NCI-H2029 treated with DMSO at 0.1 percent for 48 hours (cell line): ENCODE results near the gene FIG4.
A peak's percentile ranks its signal among the peaks of the same experiment; 100 is the strongest.
"Not testable (repeated sequence)": the region's sequence is repeated elsewhere in the genome, so short reads cannot be mapped to it uniquely, and the experiment has no call there.

Experiments
- DNase-seq: peaks from one replicate; lab custom pipeline; 2025; lab: John Stamatoyannopoulos, UW

The FIG4 gene

GRCh38 chr6:109702791-109703190 is 11.7 kb downstream of the FIG4 start:
- DNase-seq = no peak

GRCh38 chr6:109705258-109705657 is 14.2 kb downstream of the FIG4 start:
- DNase-seq = peak; percentile 98

GRCh38 chr6:109706513-109706912 is 15.4 kb downstream of the FIG4 start:
- DNase-seq = no peak

GRCh38 chr6:109708099-109708498 is 17.0 kb downstream of the FIG4 start:
- not testable (repeated sequence) for DNase-seq

- DNase-seq = no peak
Measured at GRCh38 chr6:109713097-109713496, 22.0 kb downstream of the FIG4 start.

GRCh38 chr6:109714166-109714565 is 23.1 kb downstream of the FIG4 start:
- no peak for DNase-seq

GRCh38 chr6:109714611-109715010 is 23.5 kb downstream of the FIG4 start:
- no peak for DNase-seq

GRCh38 chr6:109715616-109716015 is 24.5 kb downstream of the FIG4 start:
- DNase-seq = no peak

GRCh38 chr6:109717971-109718370 is 26.9 kb downstream of the FIG4 start:
- DNase-seq = no peak

- no peak for DNase-seq
Measured at GRCh38 chr6:109718991-109719390, 27.9 kb downstream of the FIG4 start.

- no peak for DNase-seq
Measured at GRCh38 chr6:109720311-109720710, 29.2 kb downstream of the FIG4 start.

GRCh38 chr6:109722011-109722410 is 30.9 kb downstream of the FIG4 start:
- DNase-seq = no peak

- DNase-seq = no peak
Measured at GRCh38 chr6:109722564-109723254, 31.6 kb downstream of the FIG4 start.

- DNase-seq = not testable (repeated sequence)
Measured at GRCh38 chr6:109725250-109725649, 34.2 kb downstream of the FIG4 start.

GRCh38 chr6:109736273-109737025 is 45.4 kb downstream of the FIG4 start:
- DNase-seq = no peak

GRCh38 chr6:109738255-109738654 is 47.2 kb downstream of the FIG4 start:
- DNase-seq = no peak

- DNase-seq = no peak
Measured at GRCh38 chr6:109738667-109739066, 47.6 kb downstream of the FIG4 start.

GRCh38 chr6:109739686-109740085 is 48.6 kb downstream of the FIG4 start:
- no peak for DNase-seq

- DNase-seq = no peak
Measured at GRCh38 chr6:109740787-109741186, 49.7 kb downstream of the FIG4 start.

GRCh38 chr6:109743739-109744138 is 52.6 kb downstream of the FIG4 start:
- DNase-seq = no peak

GRCh38 chr6:109744779-109745178 is 53.7 kb downstream of the FIG4 start:
- DNase-seq = not testable (repeated sequence)

- DNase-seq = no peak
Measured at GRCh38 chr6:109747221-109747620, 56.1 kb downstream of the FIG4 start.

GRCh38 chr6:109759098-109759955 is 68.2 kb downstream of the FIG4 start:
- no peak for DNase-seq
